Measurements from ENCODE around the gene RND3.

GRCh38 chr2:150484461-150485021 lies 2.9 kb downstream of the RND3 start:
- TF ChIP-seq TCF7 (IDR thresholded peaks at IDR 0.05; ENCODE audit: borderline replicate concordance) = no peak
- TF ChIP-seq ATF3 (IDR thresholded peaks at IDR 0.05; ENCODE audit: borderline replicate concordance, extremely low read depth, low read depth, low read length) = no peak
- no peak for TF ChIP-seq RAD51 (IDR thresholded peaks at IDR 0.05)
- TF ChIP-seq GABPA (IDR thresholded peaks at IDR 0.05; ENCODE audit: low read depth) = no peak
- TF ChIP-seq POLR2AphosphoS5 (IDR thresholded peaks at IDR 0.05; ENCODE audit: low read length) = no peak
- no peak for TF ChIP-seq ASH2L (IDR thresholded peaks at IDR 0.05; ENCODE audit: borderline replicate concordance, low read depth)
- TF ChIP-seq NBN (IDR thresholded peaks at IDR 0.05) = no peak
- TF ChIP-seq SIN3A (IDR thresholded peaks at IDR 0.05; ENCODE audit: low read depth, low read length) = no peak
- no peak for TF ChIP-seq BCLAF1 (IDR thresholded peaks at IDR 0.05)
- no peak for TF ChIP-seq JUND (IDR thresholded peaks at IDR 0.05; ENCODE audit: low read depth, low read length)
